GM21529 (cell line): ENCODE data around the gene LILRB4.
"Not testable (repeated sequence)": the region's sequence is repeated elsewhere in the genome, so short reads cannot be mapped to it uniquely, and the experiment has no call there.

ENCODE experiments used
- ATAC-seq: cut with Tn5 transposase; IDR thresholded peaks from one replicate; pipeline ENCODE4 v1.9.1; 2021; ENCODE audit not compliant: unreplicated experiment

LILRB4 gene

DNA sequence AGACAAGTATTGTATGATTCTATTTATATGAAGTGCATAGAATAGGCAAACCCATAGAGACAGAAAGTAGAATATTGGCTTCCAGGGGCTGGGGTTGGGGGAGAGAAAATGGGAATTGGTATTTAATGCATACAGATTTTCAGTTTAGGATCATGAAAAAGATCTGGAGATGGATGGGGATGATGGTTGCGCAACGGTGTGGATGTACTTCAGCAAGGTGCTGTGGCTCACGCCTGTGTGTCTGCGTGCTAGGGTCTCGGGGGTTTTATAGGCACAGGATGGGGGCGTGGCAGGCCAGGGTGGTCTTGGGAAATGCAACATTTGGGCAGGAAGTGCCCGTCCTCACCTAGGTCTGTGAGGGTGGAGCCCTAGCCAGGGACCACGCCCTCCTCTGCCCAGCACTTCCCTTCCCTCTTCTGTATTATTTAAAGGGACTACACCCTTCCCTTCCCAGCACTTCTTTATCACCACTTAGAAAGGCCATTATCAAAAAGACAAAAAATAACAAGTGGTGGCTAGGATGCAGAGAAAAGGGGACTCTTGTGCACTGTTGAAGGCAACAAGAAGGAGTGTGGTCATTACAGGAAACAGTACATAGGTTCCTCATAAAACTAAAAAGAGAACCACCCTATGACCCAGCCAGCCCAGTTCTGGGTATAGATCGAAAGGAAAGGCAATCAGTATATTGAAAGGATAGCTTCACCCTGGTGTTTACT lies 29.0 kb downstream of the LILRB4 start:
- no peak for ATAC-seq

- no peak for ATAC-seq
These were observed 29.5 kb downstream of the LILRB4 start for GRCh38 chr19:54692298-54692615.

DNA sequence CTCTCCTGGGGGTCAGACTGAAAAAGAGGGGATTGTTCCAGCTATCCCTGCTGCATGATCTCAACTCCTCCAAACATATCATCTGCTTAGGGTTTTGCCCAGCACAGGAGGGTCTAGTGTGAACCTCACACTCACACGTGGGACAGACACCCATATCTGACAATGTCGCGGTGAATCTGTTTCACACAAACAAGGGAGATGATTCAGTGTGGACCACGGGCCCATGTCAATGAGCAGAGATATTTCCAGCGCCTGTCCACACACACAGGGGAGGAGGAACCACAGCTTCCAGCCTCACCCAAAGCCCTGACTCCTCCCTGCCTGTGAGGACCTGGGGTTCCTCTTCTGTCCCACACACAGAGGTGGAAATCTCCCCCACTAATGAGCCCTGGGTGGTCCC lies 31.9 kb downstream of the LILRB4 start:
- no peak for ATAC-seq

GRCh38 chr19:54696117-54696548 lies 33.3 kb downstream of the LILRB4 start:
- no peak for ATAC-seq

- no peak for ATAC-seq
These were observed 34.0 kb downstream of the LILRB4 start for GRCh38 chr19:54696766-54697165.

DNA sequence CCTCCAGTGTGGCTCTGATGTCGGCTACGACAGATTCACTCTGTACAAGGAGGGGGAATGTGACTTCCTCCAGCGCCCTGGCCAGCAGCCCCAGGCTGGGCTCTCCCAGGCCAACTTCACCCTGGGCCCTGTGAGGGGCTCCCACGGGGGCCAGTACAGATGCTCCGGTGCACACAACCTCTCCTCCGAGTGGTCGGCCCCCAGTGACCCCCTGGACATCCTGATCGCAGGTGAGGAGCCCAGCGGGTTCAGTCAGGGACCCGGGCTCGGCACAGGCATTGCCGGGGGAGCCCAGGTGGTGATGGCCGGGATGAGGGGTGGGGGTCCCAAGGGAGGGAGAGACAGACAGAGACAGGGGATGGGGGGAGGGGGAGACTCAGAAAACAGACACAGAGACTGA lies 34.9 kb downstream of the LILRB4 start:
- ATAC-seq: not testable (repeated sequence)

DNA sequence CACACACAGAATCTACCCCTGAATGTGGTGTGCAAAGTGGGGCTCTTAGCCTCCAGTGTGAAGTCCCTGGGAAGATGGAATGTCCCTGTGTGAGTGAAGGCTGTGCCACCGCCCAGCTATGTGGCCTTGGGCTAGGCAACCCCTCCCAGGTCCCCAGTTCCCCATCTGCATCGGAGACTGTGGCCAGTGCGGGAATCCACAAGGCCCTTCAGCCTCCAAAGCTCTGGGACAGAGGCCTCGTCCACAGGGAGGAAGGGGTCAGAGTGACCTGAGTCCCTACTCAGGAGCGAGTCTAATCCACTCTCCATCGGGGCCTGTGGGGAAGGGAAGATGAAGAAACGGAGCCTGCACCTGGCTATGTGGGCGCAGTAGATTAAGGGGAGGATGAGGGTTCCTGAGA lies 42.1 kb downstream of the LILRB4 start:
- ATAC-seq: no peak

GRCh38 chr19:54707962-54708361 lies 45.2 kb downstream of the LILRB4 start:
- no peak for ATAC-seq

DNA sequence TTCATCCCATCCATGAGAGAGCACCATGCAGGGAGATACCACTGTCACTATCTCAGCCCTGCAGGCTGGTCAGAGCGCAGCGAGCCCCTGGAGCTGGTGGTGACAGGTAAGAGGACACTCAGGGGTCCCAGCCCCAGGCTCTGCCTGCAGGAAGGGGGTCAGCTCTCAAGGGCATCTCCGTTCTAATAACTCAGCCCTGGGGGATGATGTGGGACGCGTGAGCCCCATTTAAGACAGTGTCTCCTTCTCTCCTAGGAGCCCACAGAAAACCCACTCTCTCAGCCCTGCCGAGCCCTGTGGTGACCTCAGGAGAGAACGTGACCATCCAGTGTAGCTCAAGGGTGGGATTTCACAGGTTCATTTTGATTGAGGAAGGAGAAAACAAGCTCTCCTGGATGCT lies 46.0 kb downstream of the LILRB4 start:
- no peak for ATAC-seq

DNA sequence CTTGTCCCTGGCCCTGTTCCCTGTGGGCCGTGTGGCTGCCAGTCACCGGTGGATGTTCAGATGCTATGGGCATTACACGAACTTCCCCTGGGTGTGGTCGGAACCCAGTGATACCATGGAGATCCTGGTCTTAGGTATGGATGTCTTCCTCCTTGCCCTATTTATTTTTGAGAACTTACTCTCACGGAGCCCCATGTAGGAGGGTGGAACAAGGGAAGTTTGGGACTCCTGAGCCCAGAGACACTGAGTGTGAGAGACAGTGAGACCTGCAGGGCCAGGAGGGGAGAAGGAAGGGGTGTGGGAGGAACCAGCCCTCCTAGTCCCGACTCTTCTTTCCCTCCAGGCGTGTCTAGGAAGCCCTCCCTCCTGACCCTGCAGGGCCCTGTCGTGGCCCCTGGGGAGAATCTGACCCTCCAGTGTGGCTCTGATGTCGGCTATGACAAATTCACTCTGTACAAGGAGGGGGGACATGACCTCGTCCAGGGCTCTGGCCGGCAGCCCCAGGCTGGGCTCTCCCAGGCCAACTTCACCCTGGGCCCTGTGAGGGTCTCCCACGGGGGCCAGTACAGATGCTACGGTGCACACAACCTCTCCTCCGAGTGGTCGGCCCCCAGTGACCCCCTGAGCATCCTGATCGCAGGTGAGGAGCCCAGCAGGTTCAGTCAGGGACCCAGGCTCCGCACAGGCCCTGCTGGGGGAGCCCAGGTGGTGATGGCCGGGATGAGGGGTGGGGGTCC lies 46.6 kb downstream of the LILRB4 start:
- ATAC-seq: no peak

GRCh38 chr19:54709956-54710355 lies 47.2 kb downstream of the LILRB4 start:
- ATAC-seq: not testable (repeated sequence)
